ENCODE measurements around the gene SP1. TPM values are rescaled to one million over a fixed set of nuclear protein-coding genes. Genes with fewer than 3 reads are reported as not detected.

The SP1 gene
- total RNA-seq, 1 donor from 2014 or later: 57.3 TPM

- no peak for TF ChIP-seq CTCF (IDR thresholded peaks at IDR 0.05; ENCODE audit: insufficient read depth, low read length, poor library complexity, severe bottlenecking)
- Histone ChIP-seq H3K27me3 (ENCODE audit: control insufficient read depth, insufficient read depth, low read length) (peaks cover 1% of the 10 kb centered on the region), H3K4me3 (ENCODE audit: low read depth, low read length) (no peak overlapping the region), H3K36me3 (ENCODE audit: control insufficient read depth, insufficient read depth, low read length) (no peaks in the 10 kb centered on the region)
- DNase-seq (ENCODE audit: low read depth): no peak
Observed at GRCh38 chr12:53343969-53344368, 36.0 kb upstream of the SP1 start.

GRCh38 chr12:53344487-53344823, 35.5 kb upstream of the SP1 start:
- peak overlapping the region; percentile 36 for H3K4me3 ChIP-seq (ENCODE audit: low read depth, low read length)
- TF ChIP-seq CTCF (IDR thresholded peaks at IDR 0.05; ENCODE audit: insufficient read depth, low read length, poor library complexity, severe bottlenecking): no peak

GRCh38 chr12:53344824-53345485, 35.0 kb upstream of the SP1 start:
- Histone ChIP-seq H3K27me3 (ENCODE audit: control insufficient read depth, insufficient read depth, low read length) (no peaks in the 10 kb centered on the region), H3K4me3 (ENCODE audit: low read depth, low read length) (peak overlapping the region; percentile 64), H3K36me3 (ENCODE audit: control insufficient read depth, insufficient read depth, low read length) (no peaks in the 10 kb centered on the region)
- peak; percentile 95 for TF ChIP-seq CTCF (IDR thresholded peaks at IDR 0.05; ENCODE audit: insufficient read depth, low read length, poor library complexity, severe bottlenecking)
- DNase-seq (ENCODE audit: low read depth): no peak

More at GRCh38 chr12:53344487-53344823, 35.5 kb upstream of the SP1 start:
- Histone ChIP-seq H3K36me3 (ENCODE audit: control insufficient read depth, insufficient read depth, low read length) (no peaks in the 10 kb centered on the region), H3K27me3 (ENCODE audit: control insufficient read depth, insufficient read depth, low read length) (no peaks in the 10 kb centered on the region)
- no peak for DNase-seq (ENCODE audit: low read depth)

GRCh38 chr12:53345486-53346188, 34.3 kb upstream of the SP1 start:
- no peak overlapping the region for H3K4me3 ChIP-seq (ENCODE audit: low read depth, low read length)
- no peak for TF ChIP-seq CTCF (IDR thresholded peaks at IDR 0.05; ENCODE audit: insufficient read depth, low read length, poor library complexity, severe bottlenecking)
- no peaks in the 10 kb centered on the region for H3K27me3 ChIP-seq (ENCODE audit: control insufficient read depth, insufficient read depth, low read length)
- no peak for DNase-seq (ENCODE audit: low read depth)
- no peaks in the 10 kb centered on the region for H3K36me3 ChIP-seq (ENCODE audit: control insufficient read depth, insufficient read depth, low read length)

- TF ChIP-seq CTCF (IDR thresholded peaks at IDR 0.05; ENCODE audit: insufficient read depth, low read length, poor library complexity, severe bottlenecking): no peak
- Histone ChIP-seq H3K36me3 (ENCODE audit: control insufficient read depth, insufficient read depth, low read length) (no peaks in the 10 kb centered on the region), H3K27me3 (ENCODE audit: control insufficient read depth, insufficient read depth, low read length) (no peaks in the 10 kb centered on the region), H3K4me3 (ENCODE audit: low read depth, low read length) (no peak overlapping the region)
- DNase-seq (ENCODE audit: low read depth): no peak
Observed at GRCh38 chr12:53346491-53346890, 33.5 kb upstream of the SP1 start.
